Ishikawa (cell line): ENCODE measurements around the gene UBE2M.

Experiments
- CEBPB ChIP-seq: IDR thresholded peaks from 2 replicates; pipeline ENCODE4 v1.6.1; 2012
- CREB1 ChIP-seq: IDR thresholded peaks from 2 replicates; pipeline ENCODE4 v1.6.1; 2012; ENCODE audit warnings: low read depth
- EGR1 ChIP-seq: IDR thresholded peaks from 2 replicates; pipeline ENCODE4 v1.6.1; 2012
- EP300 ChIP-seq: IDR thresholded peaks from 2 replicates; pipeline ENCODE4 v1.6.1; 2012; ENCODE audit warnings: borderline replicate concordance
- FOXM1 ChIP-seq: IDR thresholded peaks from 2 replicates; pipeline ENCODE4 v1.6.1; 2012; ENCODE audit warnings: low read depth, borderline replicate concordance
- NFIC ChIP-seq: IDR thresholded peaks from 2 replicates; pipeline ENCODE4 v1.6.1; 2012
- RAD21 ChIP-seq: IDR thresholded peaks from 2 replicates; pipeline ENCODE4 v1.6.1; 2012; ENCODE audit warnings: low read depth
- TAF1 ChIP-seq: IDR thresholded peaks from 2 replicates; pipeline ENCODE4 v1.6.1; 2012; ENCODE audit warnings: low read depth, mild to moderate bottlenecking
- TCF12 ChIP-seq: IDR thresholded peaks from 2 replicates; pipeline ENCODE4 v1.6.1; 2012; ENCODE audit warnings: low read depth
- TEAD4 ChIP-seq: IDR thresholded peaks from 2 replicates; pipeline ENCODE4 v1.6.1; 2012
- YY1 ChIP-seq: IDR thresholded peaks from 2 replicates; pipeline ENCODE4 v1.6.1; 2012; ENCODE audit warnings: low read depth
- ZBTB7A ChIP-seq: IDR thresholded peaks from 2 replicates; pipeline ENCODE4 v1.6.1; 2012; ENCODE audit warnings: low read depth
- TF ChIP-seq, protein P1 (sequence below): IDR thresholded peaks from 2 replicates; pipeline ENCODE4 v1.6.1; 2012; ENCODE audit warnings: low read depth, mild to moderate bottlenecking
- TF ChIP-seq, protein P2 (sequence below): IDR thresholded peaks from 2 replicates; pipeline ENCODE4 v1.6.1; 2012
- TF ChIP-seq, protein P3 (sequence below): IDR thresholded peaks from 2 replicates; pipeline ENCODE4 v1.6.1; 2012

Gene UBE2M

DNA sequence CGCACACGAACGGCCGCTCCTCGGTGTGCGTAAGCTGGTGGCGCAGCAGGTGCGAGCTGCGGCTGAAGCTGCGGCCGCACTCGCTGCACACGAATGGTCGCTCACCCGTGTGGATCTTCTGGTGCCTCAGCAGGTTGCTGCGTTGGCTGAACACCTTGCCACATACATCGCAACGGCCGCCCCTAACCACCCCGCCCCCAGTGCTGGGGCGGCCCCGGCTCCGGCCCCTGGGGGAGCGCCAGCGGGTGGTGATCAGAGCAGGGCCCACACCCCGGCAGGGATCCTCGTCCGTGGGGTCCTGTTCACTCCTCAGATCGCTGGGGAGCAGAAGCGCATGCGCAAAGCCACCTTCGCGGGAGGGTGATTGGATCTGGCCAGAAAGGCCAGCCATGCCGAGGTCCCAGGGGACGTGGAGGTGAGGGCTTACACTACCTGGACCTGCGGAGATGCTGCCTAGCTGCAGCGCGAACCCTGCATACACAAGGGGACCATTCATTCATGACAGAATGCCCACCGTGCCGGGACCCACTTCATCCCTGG is 4.7 kb upstream of the UBE2M start:
- TF ChIP-seq RAD21 (no peak), CREB1 (no peak), NFIC (no peak), ZBTB7A (no peak), EP300 (no peak), FOXM1 (no peak), TCF12 (no peak), TEAD4 (no peak), EGR1 (no peak), CEBPB (no peak), YY1 (no peak), TAF1 (no peak)
- TF ChIP-seq, protein P1, sequence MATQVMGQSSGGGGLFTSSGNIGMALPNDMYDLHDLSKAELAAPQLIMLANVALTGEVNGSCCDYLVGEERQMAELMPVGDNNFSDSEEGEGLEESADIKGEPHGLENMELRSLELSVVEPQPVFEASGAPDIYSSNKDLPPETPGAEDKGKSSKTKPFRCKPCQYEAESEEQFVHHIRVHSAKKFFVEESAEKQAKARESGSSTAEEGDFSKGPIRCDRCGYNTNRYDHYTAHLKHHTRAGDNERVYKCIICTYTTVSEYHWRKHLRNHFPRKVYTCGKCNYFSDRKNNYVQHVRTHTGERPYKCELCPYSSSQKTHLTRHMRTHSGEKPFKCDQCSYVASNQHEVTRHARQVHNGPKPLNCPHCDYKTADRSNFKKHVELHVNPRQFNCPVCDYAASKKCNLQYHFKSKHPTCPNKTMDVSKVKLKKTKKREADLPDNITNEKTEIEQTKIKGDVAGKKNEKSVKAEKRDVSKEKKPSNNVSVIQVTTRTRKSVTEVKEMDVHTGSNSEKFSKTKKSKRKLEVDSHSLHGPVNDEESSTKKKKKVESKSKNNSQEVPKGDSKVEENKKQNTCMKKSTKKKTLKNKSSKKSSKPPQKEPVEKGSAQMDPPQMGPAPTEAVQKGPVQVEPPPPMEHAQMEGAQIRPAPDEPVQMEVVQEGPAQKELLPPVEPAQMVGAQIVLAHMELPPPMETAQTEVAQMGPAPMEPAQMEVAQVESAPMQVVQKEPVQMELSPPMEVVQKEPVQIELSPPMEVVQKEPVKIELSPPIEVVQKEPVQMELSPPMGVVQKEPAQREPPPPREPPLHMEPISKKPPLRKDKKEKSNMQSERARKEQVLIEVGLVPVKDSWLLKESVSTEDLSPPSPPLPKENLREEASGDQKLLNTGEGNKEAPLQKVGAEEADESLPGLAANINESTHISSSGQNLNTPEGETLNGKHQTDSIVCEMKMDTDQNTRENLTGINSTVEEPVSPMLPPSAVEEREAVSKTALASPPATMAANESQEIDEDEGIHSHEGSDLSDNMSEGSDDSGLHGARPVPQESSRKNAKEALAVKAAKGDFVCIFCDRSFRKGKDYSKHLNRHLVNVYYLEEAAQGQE, result no peak
- TF ChIP-seq, protein P2, sequence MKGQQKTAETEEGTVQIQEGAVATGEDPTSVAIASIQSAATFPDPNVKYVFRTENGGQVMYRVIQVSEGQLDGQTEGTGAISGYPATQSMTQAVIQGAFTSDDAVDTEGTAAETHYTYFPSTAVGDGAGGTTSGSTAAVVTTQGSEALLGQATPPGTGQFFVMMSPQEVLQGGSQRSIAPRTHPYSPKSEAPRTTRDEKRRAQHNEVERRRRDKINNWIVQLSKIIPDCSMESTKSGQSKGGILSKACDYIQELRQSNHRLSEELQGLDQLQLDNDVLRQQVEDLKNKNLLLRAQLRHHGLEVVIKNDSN, result no peak
- TF ChIP-seq, protein P3, sequence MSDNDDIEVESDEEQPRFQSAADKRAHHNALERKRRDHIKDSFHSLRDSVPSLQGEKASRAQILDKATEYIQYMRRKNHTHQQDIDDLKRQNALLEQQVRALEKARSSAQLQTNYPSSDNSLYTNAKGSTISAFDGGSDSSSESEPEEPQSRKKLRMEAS, result no peak

DNA sequence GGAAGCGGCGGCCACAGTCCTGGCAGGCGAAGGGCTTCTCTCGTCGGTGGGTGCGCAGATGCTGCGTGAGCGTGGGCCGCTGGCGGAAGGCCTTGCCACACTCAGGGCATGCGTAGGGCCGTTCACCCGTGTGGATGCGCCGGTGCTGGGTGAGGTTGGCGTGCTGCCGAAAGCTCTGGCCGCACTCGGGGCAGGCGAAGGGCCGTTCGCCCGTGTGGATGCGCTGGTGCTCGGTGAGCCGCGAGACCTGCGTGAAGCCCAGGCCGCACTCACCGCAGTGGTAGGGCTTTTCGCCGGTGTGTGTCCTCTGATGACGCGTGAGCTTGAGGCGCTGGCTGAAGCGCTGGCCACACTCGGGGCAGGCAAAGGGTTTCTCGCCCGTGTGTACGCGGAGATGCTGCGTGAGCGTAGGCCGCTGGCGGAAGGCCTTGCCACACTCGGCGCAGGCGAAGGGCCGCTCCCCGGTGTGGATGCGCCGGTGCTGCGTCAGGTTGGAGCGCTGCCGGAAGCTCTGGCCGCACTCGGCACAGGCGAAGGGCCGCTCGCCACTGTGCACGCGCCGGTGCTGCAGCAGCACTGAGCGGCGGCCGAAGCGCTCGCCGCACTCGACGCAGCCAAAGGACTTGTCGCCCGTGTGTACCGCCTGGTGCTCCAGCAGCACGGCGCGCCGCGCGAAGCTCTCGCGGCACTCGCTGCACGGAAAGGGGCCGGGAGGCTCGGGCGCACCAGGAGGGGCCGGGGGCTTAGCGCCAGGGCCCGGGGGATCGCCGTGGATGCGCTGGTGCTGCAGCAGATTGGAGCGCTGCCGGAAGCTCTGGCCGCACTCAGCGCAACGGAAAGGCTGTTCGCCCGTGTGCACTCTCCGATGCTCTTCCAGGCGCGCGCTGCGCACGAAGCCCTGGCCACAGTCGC is 4.0 kb upstream of the UBE2M start:
- TF ChIP-seq TEAD4, result 0 out of 2 replicates have a peak, but pooled peaks have one; percentile 17
- TF ChIP-seq FOXM1, result no peak
- TF ChIP-seq, protein P3, result peak; percentile 69

DNA sequence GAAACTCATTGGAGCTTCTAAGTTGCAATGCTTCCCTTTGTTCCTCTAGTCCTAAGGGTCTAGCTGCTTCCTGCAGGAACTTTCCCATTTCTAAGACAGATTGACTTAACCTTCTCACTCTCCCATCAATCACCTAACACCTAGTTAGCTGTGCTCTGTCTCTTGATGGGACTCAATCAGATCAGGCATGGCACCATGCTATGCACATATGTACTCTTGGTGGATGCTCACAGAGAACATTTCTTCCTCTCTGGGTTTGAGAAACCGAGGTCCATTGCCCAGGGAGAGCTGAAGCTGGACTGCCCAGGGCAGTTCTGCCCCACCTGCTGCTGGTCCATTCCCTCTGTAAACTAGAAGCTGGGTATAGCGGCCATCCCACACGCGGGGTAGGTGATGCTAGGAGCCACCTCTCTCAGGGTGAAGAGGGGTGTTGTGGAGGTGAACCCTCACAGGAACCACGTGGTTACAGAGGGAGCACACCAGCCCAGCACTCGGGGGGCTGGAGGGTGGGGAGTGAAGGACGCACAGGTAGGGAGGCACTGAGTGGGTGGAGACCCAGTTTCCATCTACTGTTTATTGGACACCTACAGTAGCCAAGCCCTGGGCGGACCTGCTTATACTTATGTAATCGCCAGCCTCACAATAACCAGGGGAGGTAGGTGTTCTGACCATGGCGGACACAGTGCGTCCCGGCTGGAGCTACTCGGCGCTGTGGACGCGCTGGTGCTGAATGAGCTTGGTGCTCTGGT is 3.1 kb upstream of the UBE2M start:
- TF ChIP-seq EGR1, result no peak

DNA sequence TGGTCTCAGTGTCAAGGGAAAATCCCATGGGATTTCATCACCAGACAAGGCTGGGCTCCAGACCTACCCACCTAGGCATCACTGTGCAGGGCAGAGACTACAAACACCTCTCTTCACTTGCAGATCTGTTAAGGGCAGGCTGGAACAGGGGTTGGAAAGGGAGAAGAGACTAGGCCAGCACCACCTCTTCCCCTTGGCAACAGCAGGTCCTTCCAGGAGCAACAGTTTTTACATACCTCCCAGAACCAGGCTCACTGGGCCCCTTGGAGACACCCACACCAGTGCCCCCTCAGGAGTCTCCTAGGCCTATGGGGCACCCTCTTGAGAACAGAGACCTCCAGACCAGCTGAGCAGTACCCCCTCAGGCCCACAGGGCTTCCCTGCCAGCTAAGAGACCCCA is 2.5 kb upstream of the UBE2M start:
- TF ChIP-seq, protein P3, result no peak
- TF ChIP-seq EP300, result no peak
- no peak for TF ChIP-seq YY1

DNA sequence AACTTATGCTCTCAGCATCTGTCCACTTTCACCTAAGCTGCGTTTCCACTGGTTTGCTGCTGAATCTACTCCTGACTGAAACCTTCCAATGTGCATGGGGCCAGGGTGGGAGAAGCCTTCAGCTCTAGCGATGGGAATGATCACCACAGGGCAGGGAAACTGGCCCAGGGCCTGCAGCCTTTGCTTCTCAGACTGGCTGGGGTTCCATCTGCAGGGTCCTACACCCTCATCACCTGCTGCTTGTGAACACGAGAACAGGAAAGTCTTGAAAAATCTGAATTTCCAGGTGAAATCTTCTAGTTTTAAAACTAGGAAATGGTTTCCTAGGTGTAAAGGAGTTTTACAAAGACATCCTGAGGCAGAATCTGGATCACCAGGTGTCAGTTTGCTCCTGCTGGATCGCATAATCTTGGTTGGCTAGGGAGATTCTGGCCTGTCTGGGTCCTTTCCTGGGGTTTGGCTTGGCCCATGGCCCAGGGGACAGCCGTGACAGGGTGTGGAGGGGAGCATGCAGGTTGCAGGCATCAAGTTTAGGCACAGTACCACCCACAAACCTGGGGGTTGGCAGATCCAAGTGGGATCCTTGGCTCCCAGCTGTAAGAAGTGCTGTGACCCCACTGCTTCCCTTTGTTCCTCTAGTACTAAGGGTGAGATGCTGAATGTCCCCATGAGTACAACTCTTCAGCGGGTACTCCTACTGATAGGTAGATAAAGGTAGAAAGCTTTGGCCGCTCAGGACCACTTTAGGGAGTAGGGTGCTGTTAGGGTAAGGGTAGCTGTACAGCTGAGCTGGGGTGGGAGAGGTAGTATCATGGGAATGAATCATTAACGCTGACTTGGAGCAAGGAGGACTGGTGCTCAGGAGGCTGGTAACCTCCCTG is 1.8 kb upstream of the UBE2M start:
- no peak for TF ChIP-seq NFIC
- TF ChIP-seq FOXM1, result no peak
- TF ChIP-seq EGR1, result no peak
- no peak for TF ChIP-seq TCF12
- TF ChIP-seq, protein P2, result no peak
- TF ChIP-seq TAF1, result no peak
- TF ChIP-seq, protein P1, result no peak
- no peak for TF ChIP-seq RAD21
- TF ChIP-seq, protein P3, result no peak
- no peak for TF ChIP-seq CEBPB
- TF ChIP-seq EP300, result no peak
- no peak for TF ChIP-seq TEAD4
- TF ChIP-seq CREB1, result no peak
